ENCODE data around the gene EYS. TPM values are rescaled to one million over a fixed set of nuclear protein-coding genes. Genes with fewer than 3 reads are reported as not detected.

The EYS gene
- total RNA-seq, 2 experiments from 2014 or later = not detected

- no peak overlapping the region for H3K4me3 ChIP-seq (ENCODE audit: low read length)
- no peak for ATAC-seq (ENCODE audit: poor library complexity)
- peaks cover 3 to 4% of the 10 kb centered on the region in 2 experiments for H3K9me3 ChIP-seq (ENCODE audit: control insufficient read depth in 1 of 2, insufficient read depth in 1 of 2, low read length in 2 of 2)
- H3K27me3 ChIP-seq (ENCODE audit: control insufficient read depth in 1 of 2, insufficient read depth in 2 of 2, low read length in 2 of 2) = no peaks in the 10 kb centered on the region
- H3K4me1 ChIP-seq (ENCODE audit: insufficient read depth, low read length) = no peaks in the 10 kb centered on the region
- Mint-ChIP-seq H3K27me3 (no peaks in the 10 kb centered on the region), H3K4me1 (ENCODE audit: low read depth) (no peaks in the 10 kb centered on the region), H3K9me3 (peaks cover 10% of the 10 kb centered on the region), H3K36me3 (ENCODE audit: low read depth) (no peaks in the 10 kb centered on the region), H3K27ac (no peak overlapping the region), H3K4me3 (no peak overlapping the region)
- TF ChIP-seq CTCF (IDR thresholded peaks at IDR 0.05) = no peak
- DNase-seq = no peak
- H3K27ac ChIP-seq (ENCODE audit: low read depth in 1 of 2, low read length in 2 of 2) = no peak overlapping the region
- ChIA-PET CTCF (no interaction called here), POLR2A (no interaction called here)
- intact Hi-C loops (cut with DNase I, micrococcal nuclease) = no loop called here
- H3K36me3 ChIP-seq (ENCODE audit: insufficient read depth, low read length) = no peaks in the 10 kb centered on the region
Measured at GRCh38 chr6:64404396-64404795, 1302.6 kb downstream of the EYS start.

- intact Hi-C loops (cut with DNase I, micrococcal nuclease) = no loop called here
- ATAC-seq (ENCODE audit: poor library complexity) (no peak), DNase-seq (no peak)
- Histone ChIP-seq H3K4me1 (ENCODE audit: insufficient read depth, low read length) (no peaks in the 10 kb centered on the region), H3K27ac (ENCODE audit: low read depth in 1 of 2, low read length in 2 of 2) (no peak overlapping the region), H3K27me3 (ENCODE audit: control insufficient read depth in 1 of 2, insufficient read depth in 2 of 2, low read length in 2 of 2) (no peaks in the 10 kb centered on the region), H3K9me3 (ENCODE audit: control insufficient read depth in 1 of 2, insufficient read depth in 1 of 2, low read length in 2 of 2) (no peaks in the 10 kb centered on the region), H3K36me3 (ENCODE audit: insufficient read depth, low read length) (no peaks in the 10 kb centered on the region), H3K4me3 (ENCODE audit: low read length) (no peak overlapping the region)
- H3K27me3 Mint-ChIP-seq = no peaks in the 10 kb centered on the region
- H3K4me1 Mint-ChIP-seq (ENCODE audit: low read depth) = no peaks in the 10 kb centered on the region
- no peaks in the 10 kb centered on the region for H3K36me3 Mint-ChIP-seq (ENCODE audit: low read depth)
- ChIA-PET CTCF (no interaction called here), POLR2A (no interaction called here)
- TF ChIP-seq CTCF (IDR thresholded peaks at IDR 0.05) = no peak
- H3K27ac Mint-ChIP-seq = no peak overlapping the region
- peaks cover 14% of the 10 kb centered on the region for H3K9me3 Mint-ChIP-seq
- H3K4me3 Mint-ChIP-seq = no peak overlapping the region
Measured at GRCh38 chr6:64383277-64383676, 1323.7 kb downstream of the EYS start.

- TF ChIP-seq CTCF (IDR thresholded peaks at IDR 0.05) = no peak
- no peak for ATAC-seq (ENCODE audit: poor library complexity)
- peaks cover 15% of the 10 kb centered on the region for H3K9me3 Mint-ChIP-seq
Measured at GRCh38 chr6:64376394-64376793, 1330.6 kb downstream of the EYS start.

More at GRCh38 chr6:64376394-64376793, 1330.6 kb downstream of the EYS start:
- Histone ChIP-seq H3K27ac (ENCODE audit: low read depth in 1 of 2, low read length in 2 of 2) (no peak overlapping the region), H3K4me3 (ENCODE audit: low read length) (no peak overlapping the region), H3K27me3 (ENCODE audit: control insufficient read depth in 1 of 2, insufficient read depth in 2 of 2, low read length in 2 of 2) (no peaks in the 10 kb centered on the region), H3K9me3 (ENCODE audit: control insufficient read depth in 1 of 2, insufficient read depth in 1 of 2, low read length in 2 of 2) (peaks cover 0 to 8% of the 10 kb centered on the region in 2 experiments), H3K36me3 (ENCODE audit: insufficient read depth, low read length) (no peaks in the 10 kb centered on the region), H3K4me1 (ENCODE audit: insufficient read depth, low read length) (no peaks in the 10 kb centered on the region)
- ChIA-PET CTCF (no interaction called here), POLR2A (no interaction called here)
- Mint-ChIP-seq H3K36me3 (ENCODE audit: low read depth) (no peaks in the 10 kb centered on the region), H3K4me1 (ENCODE audit: low read depth) (no peaks in the 10 kb centered on the region), H3K27me3 (no peaks in the 10 kb centered on the region), H3K27ac (no peak overlapping the region), H3K4me3 (no peak overlapping the region)
- no peak for DNase-seq
- intact Hi-C loops (cut with DNase I, micrococcal nuclease) = no loop called here
